H9 (cell line): ENCODE results near the gene PPP1R26. TPM values are rescaled to one million over a fixed set of nuclear protein-coding genes. Genes with fewer than 3 reads are reported as not detected.

ENCODE experiments used
- DNase-seq: peaks from one replicate; pipeline ENCODE4 v3.0.0-alpha.2; 2017
- H2AFZ ChIP-seq: one replicate; pipeline ENCODE4 v1.6.1; 2013; ENCODE audit warnings: mild to moderate bottlenecking, low read length, control low read depth, moderate library complexity
- H2AK5ac ChIP-seq: 2 replicates; pipeline ENCODE4 v1.6.1; 2013; ENCODE audit warnings: low read length, control low read depth, mixed read lengths; ENCODE audit not compliant: insufficient read length
- H2BK120ac ChIP-seq: one replicate; pipeline ENCODE4 v1.6.1; 2013; ENCODE audit warnings: low read depth, mild to moderate bottlenecking, low read length, control low read depth, inconsistent platforms; ENCODE audit not compliant: poor library complexity, severe bottlenecking
- H2BK12ac ChIP-seq: 2 replicates; pipeline ENCODE4 v1.6.1; 2013; ENCODE audit warnings: low read length, control low read depth, mixed read lengths, low read depth; ENCODE audit not compliant: insufficient read length
- H2BK15ac ChIP-seq: 2 replicates; pipeline ENCODE4 v1.6.1; 2013; ENCODE audit warnings: low read depth, low read length, control low read depth
- H2BK20ac ChIP-seq: one replicate; pipeline ENCODE4 v1.6.1; 2013; ENCODE audit warnings: low read depth, mild to moderate bottlenecking, low read length, control low read depth, inconsistent platforms; ENCODE audit not compliant: poor library complexity, severe bottlenecking
- H2BK5ac ChIP-seq: 2 replicates; pipeline ENCODE4 v1.6.1; 2013; ENCODE audit warnings: low read length, control low read depth, mixed read lengths; ENCODE audit not compliant: insufficient read length
- H3K14ac ChIP-seq: 2 replicates; pipeline ENCODE4 v1.6.1; 2013; ENCODE audit warnings: low read length, control low read depth; ENCODE audit not compliant: insufficient read depth
- H3K18ac ChIP-seq: 2 replicates; pipeline ENCODE4 v1.6.1; 2013; ENCODE audit warnings: low read depth, mild to moderate bottlenecking, mixed read lengths, low read length, control low read depth; ENCODE audit not compliant: insufficient read length
- H3K23ac ChIP-seq: 2 replicates; pipeline ENCODE4 v1.6.1; 2013; ENCODE audit warnings: low read length, control low read depth, mixed read lengths, low read depth; ENCODE audit not compliant: insufficient read length
- H3K23me2 ChIP-seq: 2 replicates; pipeline ENCODE4 v1.6.1; 2013; ENCODE audit warnings: low read depth, mild to moderate bottlenecking, mixed read lengths, low read length, control low read depth; ENCODE audit not compliant: insufficient read length, poor library complexity, severe bottlenecking
- H3K27ac ChIP-seq: 2 replicates; pipeline ENCODE4 v1.5.1; 2013; ENCODE audit warnings: low read length, control low read depth, mixed read lengths, low read depth; ENCODE audit not compliant: insufficient read length
- H3K27me3 ChIP-seq: 2 replicates; pipeline ENCODE4 v1.6.1; 2013; ENCODE audit warnings: low read length, control low read depth, inconsistent platforms; ENCODE audit not compliant: insufficient read depth
- H3K4ac ChIP-seq: 2 replicates; pipeline ENCODE4 v1.6.1; 2013; ENCODE audit warnings: low read depth, mild to moderate bottlenecking, control low read depth, inconsistent platforms, low read length, moderate library complexity
- H3K4me1 ChIP-seq: 2 replicates; pipeline ENCODE4 v1.6.1; 2013; ENCODE audit warnings: low read length, control low read depth, inconsistent platforms; ENCODE audit not compliant: insufficient read depth
- H3K4me2 ChIP-seq: 2 replicates; pipeline ENCODE4 v1.6.1; 2013; ENCODE audit warnings: low read length, control low read depth, mixed read lengths; ENCODE audit not compliant: insufficient read length, insufficient read depth
- H3K56ac ChIP-seq: 2 replicates; pipeline ENCODE4 v1.6.1; 2013; ENCODE audit warnings: low read depth, mild to moderate bottlenecking, mixed read lengths, low read length, control low read depth; ENCODE audit not compliant: insufficient read length
- H3K79me1 ChIP-seq: 2 replicates; pipeline ENCODE4 v1.6.1; 2013; ENCODE audit warnings: low read depth, mild to moderate bottlenecking, moderate library complexity, low read length, control low read depth, inconsistent platforms; ENCODE audit not compliant: insufficient read depth, poor library complexity, severe bottlenecking
- H3K79me2 ChIP-seq: 2 replicates; pipeline ENCODE4 v1.6.1; 2013; ENCODE audit warnings: low read length, control low read depth, inconsistent platforms; ENCODE audit not compliant: insufficient read depth
- H3K9ac ChIP-seq: 2 replicates; pipeline ENCODE4 v1.6.1; 2013; ENCODE audit warnings: low read length, control low read depth, mixed read lengths; ENCODE audit not compliant: insufficient read length; ENCODE audit errors: extremely low read depth
- H3K9me3 ChIP-seq: one replicate; pipeline ENCODE4 v1.6.1; 2013; ENCODE audit warnings: low read depth, low read length, inconsistent platforms; ENCODE audit not compliant: control insufficient read depth
- H3T11ph ChIP-seq: one replicate; pipeline ENCODE4 v1.6.1; 2013; ENCODE audit warnings: mild to moderate bottlenecking, low read length, control low read depth, inconsistent platforms
- H4K20me1 ChIP-seq: one replicate; pipeline ENCODE4 v1.6.1; 2013; ENCODE audit not compliant: control insufficient read depth, insufficient read length, insufficient read depth
- H4K5ac ChIP-seq: 2 replicates; pipeline ENCODE4 v1.6.1; 2013; ENCODE audit warnings: low read depth, mild to moderate bottlenecking, mixed read lengths, low read length, control low read depth; ENCODE audit not compliant: insufficient read length
- H4K8ac ChIP-seq: replicated peaks from 2 replicates; pipeline ENCODE4 v1.6.1; 2013; ENCODE audit warnings: low read length, control low read depth, mixed read lengths, low read depth; ENCODE audit not compliant: insufficient read length
- H4K91ac ChIP-seq: 2 replicates; pipeline ENCODE4 v1.6.1; 2013; ENCODE audit warnings: low read depth, mild to moderate bottlenecking, moderate library complexity, mixed read lengths, low read length, control low read depth; ENCODE audit not compliant: insufficient read length
- H3K27ac Mint-ChIP-seq, 3 experiments: 2 replicates in 2 of 3; 3 replicates in 1 of 3; pipeline ENCODE4 v1.8.0; 2020 to 2021; ENCODE audit warnings: mixed read lengths in 3 of 3, mild to moderate bottlenecking in 1 of 3, moderate library complexity in 1 of 3
- H3K27me3 Mint-ChIP-seq: 2 replicates; pipeline ENCODE4 v1.8.0; 2021; ENCODE audit warnings: low read depth, mild to moderate bottlenecking, moderate library complexity, mixed read lengths
- H3K36me3 Mint-ChIP-seq, 3 experiments: 2 replicates in 2 of 3; 3 replicates in 1 of 3; pipeline ENCODE4 v1.8.0; 2020 to 2021; ENCODE audit warnings: low read depth in 3 of 3, mixed read lengths in 3 of 3; ENCODE audit not compliant: insufficient read depth in 1 of 3
- H3K4me1 Mint-ChIP-seq, 2 experiments: 2 replicates each; pipeline ENCODE4 v1.8.0; 2020; ENCODE audit warnings: mixed read lengths in 2 of 2
- H3K4me3 Mint-ChIP-seq, 2 experiments: 2 replicates in 1 of 2; 3 replicates in 1 of 2; pipeline ENCODE4 v1.8.0; 2020 to 2021; ENCODE audit warnings: mild to moderate bottlenecking in 2 of 2, mixed read lengths in 2 of 2, moderate library complexity in 1 of 2
- H3K9me3 Mint-ChIP-seq, 2 experiments: 2 replicates in 1 of 2; 3 replicates in 1 of 2; pipeline ENCODE4 v1.8.0; 2020; ENCODE audit warnings: mild to moderate bottlenecking in 2 of 2, mixed read lengths in 2 of 2, moderate library complexity in 1 of 2
- CTCF ChIP-seq: fragments of 200-600 bp; sonication (generic); conservative IDR thresholded peaks from 3 replicates; pipeline ENCODE4 v1.8.0; 2021; ENCODE audit warnings: antibody characterized with exemption, mild to moderate bottlenecking
- WGBS: extraction: QIAGEN DNeasy Blood & Tissue Kit; methylation state at CpG from one replicate; pipeline ENCODE4 v1.1.7; 2013; ENCODE audit warnings: missing lambda C conversion rate, low lambda C conversion rate, mixed read lengths; ENCODE audit not compliant: insufficient read length; ENCODE audit errors: extremely low coverage; 5-methylcytosine and 5-hydroxymethylcytosine counted together
- total RNA-seq: library from RNA; stranded (reverse); gene quantifications from 2 replicates; pipeline ENCODE4 v1.2.1, GENCODE V29; 2021

PPP1R26 gene
- total RNA-seq, 1 experiment from 2014 or later: 38.0 TPM

- no peaks in the 10 kb centered on the region; the same call in 1 of the 2 replicates for H3K4me1 ChIP-seq
- no peak overlapping the region for H4K5ac ChIP-seq
- no peak overlapping the region for H2AFZ ChIP-seq
- H3K23ac ChIP-seq: no peak overlapping the region
- H2BK15ac ChIP-seq: no peak overlapping the region
- H2BK20ac ChIP-seq: no peak overlapping the region
- peak overlapping the region; percentile 71 for H3K9ac ChIP-seq
- H3K9me3 Mint-ChIP-seq: no peaks in the 10 kb centered on the region; a peak in 1 of 5 replicates
- no peaks in the 10 kb centered on the region for H3K27me3 ChIP-seq
- H3K23me2 ChIP-seq: peaks cover 16% of the 10 kb centered on the region
- no peak overlapping the region for H2AK5ac ChIP-seq
- H3K27ac Mint-ChIP-seq: 0 out of 7 replicates have a peak overlapping the region, but pooled peaks of 1 of the 3 experiments have one; percentile 31
- H3K9me3 ChIP-seq: no peaks in the 10 kb centered on the region
- H3K56ac ChIP-seq: no peak overlapping the region
- no CpG with 5 or more reads among the region's 38 CpGs for WGBS
- peaks cover 12% of the 10 kb centered on the region for H3K27me3 Mint-ChIP-seq
- H2BK12ac ChIP-seq: no peak overlapping the region
- no peaks in the 10 kb centered on the region for H3K79me2 ChIP-seq
- H3K4me3 Mint-ChIP-seq: peak overlapping the region; percentile 91 to 92
- no peak overlapping the region for H3T11ph ChIP-seq
- no peaks in the 10 kb centered on the region for H3K79me1 ChIP-seq
- H3K4me2 ChIP-seq: peak overlapping the region; percentile 72
- H4K91ac ChIP-seq: no peak overlapping the region
- no peaks in the 10 kb centered on the region for H4K20me1 ChIP-seq
- no peak overlapping the region for H2BK120ac ChIP-seq
- H3K4me1 Mint-ChIP-seq: peaks cover 7 to 12% of the 10 kb centered on the region in 2 experiments
- H3K4ac ChIP-seq: no peak overlapping the region
- TF ChIP-seq CTCF: no peak
- H3K36me3 Mint-ChIP-seq: peaks cover 18 to 39% (median 38%) of the 10 kb centered on the region in 3 experiments; a peak in 6 of 7 replicates
- H3K27ac ChIP-seq: no peak overlapping the region
- H4K8ac ChIP-seq: no peak overlapping the region
- no peak overlapping the region for H2BK5ac ChIP-seq
- no peak overlapping the region for H3K14ac ChIP-seq
- no peak overlapping the region for H3K18ac ChIP-seq
- peak; percentile 55 for DNase-seq
Observed at GRCh38 chr9:135501261-135502167, 21.9 kb downstream of the PPP1R26 start.
